ENCODE measurements around the gene FOLR2. TPM values are rescaled to one million over a fixed set of nuclear protein-coding genes. Genes with fewer than 3 reads are reported as not detected.

The FOLR2 gene
- total RNA-seq, 5 donors from 2014 or later (not counting 1 experiment from before 2014, with no cell fraction given) = not detected

DNA sequence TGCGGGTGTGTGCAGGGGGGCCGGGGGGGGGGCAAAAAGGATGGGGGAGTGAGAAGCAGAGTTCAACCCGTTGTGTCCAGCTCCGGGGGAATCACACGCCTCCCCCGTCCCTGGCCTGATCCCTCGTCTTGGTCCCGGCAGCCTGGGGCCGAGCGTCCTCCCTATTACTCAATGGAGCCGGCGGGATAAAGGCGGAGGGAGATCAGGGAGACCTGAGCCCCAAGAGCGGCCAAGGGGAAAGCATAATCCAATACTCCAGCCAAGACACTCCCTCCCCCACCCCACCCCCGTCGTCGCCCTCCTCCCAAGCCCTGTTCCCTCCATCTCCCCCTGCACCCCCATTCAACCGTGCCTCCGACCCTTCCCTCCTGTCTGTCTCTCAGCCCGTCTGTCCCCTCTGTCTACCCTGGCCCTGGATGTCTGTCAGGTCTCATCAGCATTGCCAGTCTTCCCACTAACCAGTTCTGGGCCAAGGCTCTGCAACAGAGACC lies 24.7 kb downstream of the FOLR2 start:
- Histone ChIP-seq H3K36me3 (ENCODE audit: control insufficient read depth in 2 of 2, extremely low read depth in 1 of 2, insufficient read depth in 1 of 2, low read length in 1 of 2) (peaks cover 0 to 9% of the 10 kb centered on the region in 2 donors), H3K27me3 (replicated peaks in 1 of 2; ENCODE audit: control insufficient read depth in 2 of 2, extremely low read depth in 1 of 2, insufficient read depth in 2 of 2, low read length in 1 of 2) (peaks cover 12 to 72% of the 10 kb centered on the region in 2 experiments), H3K27ac (ENCODE audit: low read length) (no peak overlapping the region), H3K4me3 (ENCODE audit: control insufficient read depth in 1 of 2, extremely low read depth in 1 of 2, low read length in 1 of 2) (no peak overlapping the region), H3K4me1 (ENCODE audit: control insufficient read depth in 1 of 2, extremely low read depth in 1 of 2, insufficient read depth in 2 of 2, low read length in 2 of 2) (peaks cover 0 to 30% of the 10 kb centered on the region in 2 experiments), H3K9me3 (no peaks in the 10 kb centered on the region)
- CTCF ChIA-PET = interaction anchor here (0.7 to 1.0 kb wide), 2 partner anchors 16 to 1395 kb away, joined by 3 read pairs; no protein-coding TSS in a partner anchor
- POLR2A ChIA-PET = no interaction called here
- H3K27ac Mint-ChIP-seq = no peak overlapping the region
- WGBS (ENCODE audit: insufficient coverage) = 19% methylated on average over 5 of the region's 20 CpGs
- no peak for ATAC-seq (replicated peaks in 1 of 4)
- H3K27me3 Mint-ChIP-seq = peaks cover 43 to 48% of the 10 kb centered on the region in 2 donors
- H3K36me3 Mint-ChIP-seq = peaks cover 3% of the 10 kb centered on the region
- H3K4me3 Mint-ChIP-seq = peak overlapping the region in 1 of 3 donors; percentile 77
- H3K9me3 Mint-ChIP-seq = no peaks in the 10 kb centered on the region
- peaks cover 31 to 39% (median 36%) of the 10 kb centered on the region in 3 donors for H3K4me1 Mint-ChIP-seq
- no peak for DNase-seq

DNA sequence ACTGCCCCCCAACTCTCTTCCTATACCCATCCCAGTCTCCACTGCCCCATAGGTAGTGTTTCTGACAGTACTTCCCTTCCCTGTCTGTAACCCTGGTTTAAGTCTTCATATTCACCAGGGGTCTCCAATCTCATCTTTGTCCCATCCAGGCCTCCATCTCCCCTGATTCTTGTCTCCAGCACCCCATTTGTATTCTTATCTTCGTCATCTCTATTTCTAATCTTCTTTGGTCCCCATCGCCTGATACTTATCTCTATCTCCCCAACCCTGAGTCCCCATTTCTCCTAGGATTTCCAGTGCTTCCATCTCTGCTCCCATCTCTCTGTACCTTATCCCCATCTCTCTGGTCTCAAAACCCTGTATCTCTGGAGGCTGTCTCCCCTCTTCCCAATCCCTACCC lies 25.5 kb downstream of the FOLR2 start:
- Histone ChIP-seq H3K36me3 (ENCODE audit: control insufficient read depth in 2 of 2, extremely low read depth in 1 of 2, insufficient read depth in 1 of 2, low read length in 1 of 2) (peaks cover 0 to 6% of the 10 kb centered on the region in 2 donors), H3K9me3 (no peaks in the 10 kb centered on the region), H3K4me1 (ENCODE audit: control insufficient read depth in 1 of 2, extremely low read depth in 1 of 2, insufficient read depth in 2 of 2, low read length in 2 of 2) (peaks cover 0 to 30% of the 10 kb centered on the region in 2 experiments), H3K27ac (ENCODE audit: low read length) (no peak overlapping the region), H3K27me3 (replicated peaks in 1 of 2; ENCODE audit: control insufficient read depth in 2 of 2, extremely low read depth in 1 of 2, insufficient read depth in 2 of 2, low read length in 1 of 2) (peaks cover 20 to 76% of the 10 kb centered on the region in 2 experiments), H3K4me3 (ENCODE audit: control insufficient read depth in 1 of 2, extremely low read depth in 1 of 2, low read length in 1 of 2) (no peak overlapping the region)
- ATAC-seq (replicated peaks in 1 of 4) (no peak), DNase-seq (no peak)
- ChIA-PET CTCF (interaction anchor here in 1 of 2 donors (0.7 kb wide), 1 partner anchor 1394 kb away, joined by 3 read pairs; no protein-coding TSS in a partner anchor), POLR2A (no interaction called here)
- no peaks in the 10 kb centered on the region for H3K36me3 Mint-ChIP-seq
- WGBS (ENCODE audit: insufficient coverage) = 95% methylated on average over 2 of the region's 2 CpGs
- peaks cover 43 to 48% of the 10 kb centered on the region in 2 donors for H3K27me3 Mint-ChIP-seq
- H3K4me3 Mint-ChIP-seq = peak overlapping the region in 1 of 3 donors; percentile 77
- no peaks in the 10 kb centered on the region for H3K9me3 Mint-ChIP-seq
- no peak overlapping the region for H3K27ac Mint-ChIP-seq
- peaks cover 31 to 39% (median 36%) of the 10 kb centered on the region in 3 donors for H3K4me1 Mint-ChIP-seq

DNA sequence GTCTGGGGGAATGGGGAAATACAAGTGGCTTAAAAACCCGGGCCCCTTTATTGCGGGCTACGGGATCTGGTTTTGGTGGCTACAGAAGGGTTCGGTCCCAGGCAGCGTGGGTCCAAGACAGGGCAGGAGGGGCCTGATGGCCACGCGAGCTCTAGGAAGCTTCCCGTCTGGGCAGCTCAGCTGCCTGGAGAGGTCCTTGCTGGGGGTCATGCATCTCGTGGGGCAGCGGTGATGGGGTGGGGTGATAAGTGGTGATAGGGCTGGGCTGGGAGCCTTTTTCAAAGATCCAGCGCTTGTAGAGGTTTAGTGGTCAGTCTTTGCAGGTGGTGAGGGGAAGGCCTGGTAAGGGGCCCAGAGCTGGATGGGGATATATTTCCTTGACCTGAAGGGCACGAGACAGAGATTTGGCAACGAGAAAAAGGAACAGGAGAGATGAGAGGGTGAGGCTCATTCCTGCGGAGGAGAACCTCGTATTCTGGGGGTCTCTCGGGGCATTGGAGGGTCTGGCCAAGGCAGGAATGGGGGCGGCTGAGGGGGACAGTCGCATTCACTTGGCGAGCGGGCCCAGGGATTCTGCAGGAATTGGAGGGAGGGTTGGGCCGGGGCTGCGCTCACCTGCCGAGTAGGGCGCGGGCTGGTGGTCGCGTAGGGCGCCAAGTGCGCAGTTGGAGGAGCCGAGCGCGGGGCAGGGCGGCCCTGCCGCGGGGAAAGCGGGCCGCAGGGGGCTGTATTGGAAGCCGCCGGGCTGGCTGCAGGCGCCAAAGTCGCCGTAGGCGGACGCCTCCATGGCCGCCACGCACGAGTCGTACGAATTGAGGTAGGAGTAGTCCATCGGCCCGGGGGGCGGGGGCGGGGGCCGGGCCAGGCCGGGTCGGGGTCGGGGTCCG lies 26.8 kb downstream of the FOLR2 start:
- Histone ChIP-seq H3K4me1 (ENCODE audit: control insufficient read depth in 1 of 2, extremely low read depth in 1 of 2, insufficient read depth in 2 of 2, low read length in 2 of 2) (peaks cover 0 to 30% of the 10 kb centered on the region in 2 experiments), H3K4me3 (ENCODE audit: control insufficient read depth in 1 of 2, extremely low read depth in 1 of 2, low read length in 1 of 2) (no peak overlapping the region), H3K27ac (ENCODE audit: low read length) (no peak overlapping the region), H3K9me3 (no peaks in the 10 kb centered on the region), H3K36me3 (ENCODE audit: control insufficient read depth in 2 of 2, extremely low read depth in 1 of 2, insufficient read depth in 1 of 2, low read length in 1 of 2) (no peaks in the 10 kb centered on the region), H3K27me3 (replicated peaks in 1 of 2; ENCODE audit: control insufficient read depth in 2 of 2, extremely low read depth in 1 of 2, insufficient read depth in 2 of 2, low read length in 1 of 2) (peaks cover 24 to 82% of the 10 kb centered on the region in 2 experiments)
- CTCF ChIA-PET = no interaction called here
- Mint-ChIP-seq H3K36me3 (no peaks in the 10 kb centered on the region), H3K27me3 (peaks cover 48% of the 10 kb centered on the region in 2 donors), H3K4me1 (peaks cover 31 to 39% (median 36%) of the 10 kb centered on the region in 3 donors), H3K9me3 (no peaks in the 10 kb centered on the region), H3K27ac (no peak overlapping the region), H3K4me3 (peak overlapping the region in 2 of 3 donors; percentile 25 to 77)
- POLR2A ChIA-PET = no interaction called here
- DNase-seq = no peak
- ATAC-seq (replicated peaks in 1 of 4) = no peak
- 29% methylated on average over 43 of the region's 58 CpGs for WGBS (ENCODE audit: insufficient coverage)

DNA sequence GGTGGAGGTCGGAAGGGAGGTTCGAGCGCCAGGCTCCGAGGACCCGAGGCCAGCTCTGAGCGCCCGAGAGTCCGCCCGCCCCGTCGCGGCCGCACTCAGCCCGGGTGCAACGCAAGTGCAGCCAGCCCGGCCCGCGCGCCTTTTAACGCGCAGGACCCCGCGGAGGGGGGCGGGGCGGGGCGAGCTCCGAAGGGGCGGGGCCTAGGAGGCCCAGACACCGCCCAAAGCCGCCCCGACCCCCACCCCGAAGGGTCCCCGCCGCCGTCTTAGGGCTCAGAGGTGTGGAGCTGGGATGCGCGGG lies 27.4 kb downstream of the FOLR2 start, which contains the start of gene PHOX2A:
Gene PHOX2A (minus strand): TSS at position 117 of the 301 bp plus-strand sequence. CDS start 172 bp downstream, outside the sequence.
- 10% methylated on average over 36 of the region's 37 CpGs for WGBS (ENCODE audit: insufficient coverage)
- POLR2A ChIA-PET = no interaction called here
- H3K9me3 Mint-ChIP-seq = no peaks in the 10 kb centered on the region
- H3K36me3 Mint-ChIP-seq = no peaks in the 10 kb centered on the region
- peak within 1 kb of the TSS; percentile 11 to 77 (median 25) for H3K4me3 Mint-ChIP-seq
- no peak for DNase-seq
- peak in 2 of 4 experiments; percentile 8 to 27 for ATAC-seq (replicated peaks in 1 of 4)
- Histone ChIP-seq H3K36me3 (ENCODE audit: control insufficient read depth in 2 of 2, extremely low read depth in 1 of 2, insufficient read depth in 1 of 2, low read length in 1 of 2) (no peaks in the 10 kb centered on the region), H3K27ac (ENCODE audit: low read length) (no peak within 1 kb of the TSS), H3K9me3 (no peaks in the 10 kb centered on the region), H3K4me3 (ENCODE audit: control insufficient read depth in 1 of 2, extremely low read depth in 1 of 2, low read length in 1 of 2) (no peak within 1 kb of the TSS), H3K27me3 (replicated peaks in 1 of 2; ENCODE audit: control insufficient read depth in 2 of 2, extremely low read depth in 1 of 2, insufficient read depth in 2 of 2, low read length in 1 of 2) (peaks cover 25 to 83% of the 10 kb centered on the region in 2 experiments), H3K4me1 (ENCODE audit: control insufficient read depth in 1 of 2, extremely low read depth in 1 of 2, insufficient read depth in 2 of 2, low read length in 2 of 2) (peaks cover 0 to 30% of the 10 kb centered on the region in 2 experiments)
- no peak within 1 kb of the TSS for H3K27ac Mint-ChIP-seq
- CTCF ChIA-PET = no interaction called here
- peaks cover 44 to 49% of the 10 kb centered on the region in 2 donors for H3K27me3 Mint-ChIP-seq
- H3K4me1 Mint-ChIP-seq = peaks cover 28 to 39% (median 33%) of the 10 kb centered on the region in 3 donors

DNA sequence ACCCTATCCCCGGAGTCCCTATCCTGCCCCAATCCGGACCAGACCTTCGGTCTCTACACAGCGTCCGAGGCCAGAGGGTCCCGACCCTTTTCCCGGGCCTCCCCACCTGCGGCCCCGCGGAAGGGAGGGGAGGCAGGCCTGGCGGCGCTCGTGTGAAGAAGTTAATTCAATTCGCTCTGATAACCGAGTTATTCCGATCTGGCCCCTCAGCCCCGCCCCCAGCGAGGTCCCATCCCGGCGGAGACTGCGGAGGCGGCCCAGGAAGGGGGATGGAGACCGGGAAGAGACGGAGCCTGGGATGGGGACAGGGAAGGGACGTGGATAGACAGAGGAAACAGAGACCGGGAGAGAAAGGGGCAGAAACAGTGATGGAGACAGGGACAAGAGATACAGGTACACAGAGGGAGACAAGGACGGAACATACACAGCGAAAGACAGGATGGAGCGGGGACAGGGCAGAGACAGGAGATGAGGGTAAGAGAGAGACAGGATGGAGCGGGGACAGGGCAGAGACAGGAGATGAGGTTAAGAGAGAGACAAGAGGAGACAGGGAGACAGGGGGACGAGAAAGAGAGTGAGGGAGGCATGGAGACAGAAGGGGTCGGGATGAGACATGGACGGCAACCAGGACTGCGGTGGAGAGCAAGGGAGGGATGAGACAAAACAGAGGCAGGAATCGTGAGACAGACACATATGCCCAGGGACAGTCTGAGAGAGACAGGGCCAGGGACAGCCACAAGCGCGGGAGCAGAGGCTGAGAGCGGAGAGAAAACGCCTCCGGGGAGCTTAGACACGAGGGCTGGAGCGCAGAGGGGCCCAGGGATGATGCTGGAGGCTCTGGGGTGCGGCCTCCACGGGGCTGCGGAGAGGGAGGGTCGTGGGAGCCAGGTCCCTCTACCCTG lies 28.0 kb downstream of the FOLR2 start:
- Histone ChIP-seq H3K36me3 (ENCODE audit: control insufficient read depth in 2 of 2, extremely low read depth in 1 of 2, insufficient read depth in 1 of 2, low read length in 1 of 2) (no peaks in the 10 kb centered on the region), H3K27me3 (replicated peaks in 1 of 2; ENCODE audit: control insufficient read depth in 2 of 2, extremely low read depth in 1 of 2, insufficient read depth in 2 of 2, low read length in 1 of 2) (peaks cover 25 to 82% of the 10 kb centered on the region in 2 experiments), H3K9me3 (no peaks in the 10 kb centered on the region), H3K4me3 (ENCODE audit: control insufficient read depth in 1 of 2, extremely low read depth in 1 of 2, low read length in 1 of 2) (no peak overlapping the region), H3K27ac (ENCODE audit: low read length) (no peak overlapping the region), H3K4me1 (ENCODE audit: control insufficient read depth in 1 of 2, extremely low read depth in 1 of 2, insufficient read depth in 2 of 2, low read length in 2 of 2) (peaks cover 0 to 26% of the 10 kb centered on the region in 2 experiments)
- Mint-ChIP-seq H3K4me3 (peak overlapping the region; percentile 6 to 59 (median 11)), H3K4me1 (peaks cover 24 to 39% (median 28%) of the 10 kb centered on the region in 3 donors), H3K27ac (no peak overlapping the region), H3K36me3 (no peaks in the 10 kb centered on the region), H3K9me3 (no peaks in the 10 kb centered on the region), H3K27me3 (peaks cover 44 to 45% of the 10 kb centered on the region in 2 donors)
- peak in 2 of 4 experiments; percentile 20 to 30 for ATAC-seq (replicated peaks in 1 of 4)
- POLR2A ChIA-PET = no interaction called here
- 14% methylated on average over 41 of the region's 46 CpGs for WGBS (ENCODE audit: insufficient coverage)
- CTCF ChIA-PET = interaction anchor here in 1 of 2 donors (0.6 kb wide), 1 partner anchor 1540 kb away, joined by 8 read pairs; no protein-coding TSS in a partner anchor
- no peak for DNase-seq

All from T-cell (primary cell).